Testis (tissue), 2 donors: ENCODE measurements around the gene SAP30BP.

Source experiments
- POLR2A ChIP-seq: fragments of 450-650 bp; IDR thresholded peaks from one replicate; pipeline ENCODE4 v1.6.1; 2017; ENCODE audit warnings: antibody characterized with exemption, mild to moderate bottlenecking, moderate library complexity
- TF ChIP-seq, protein P1 (sequence below), 3 experiments: fragments of 450-650 bp in 2 of 3; fragments of 200-600 bp in 1 of 3; sonication (generic) in 1 of 3; IDR thresholded peaks; one replicate each; pipeline ENCODE4 v1.5.1; 2016 to 2019; ENCODE audit warnings: antibody characterized with exemption in 3 of 3, mild to moderate bottlenecking in 2 of 3, moderate library complexity in 1 of 3

GRCh38 chr17:75684924-75685323 is 17.8 kb downstream of the SAP30BP start:
- no peak for TF ChIP-seq POLR2A
- TF ChIP-seq, protein P1, sequence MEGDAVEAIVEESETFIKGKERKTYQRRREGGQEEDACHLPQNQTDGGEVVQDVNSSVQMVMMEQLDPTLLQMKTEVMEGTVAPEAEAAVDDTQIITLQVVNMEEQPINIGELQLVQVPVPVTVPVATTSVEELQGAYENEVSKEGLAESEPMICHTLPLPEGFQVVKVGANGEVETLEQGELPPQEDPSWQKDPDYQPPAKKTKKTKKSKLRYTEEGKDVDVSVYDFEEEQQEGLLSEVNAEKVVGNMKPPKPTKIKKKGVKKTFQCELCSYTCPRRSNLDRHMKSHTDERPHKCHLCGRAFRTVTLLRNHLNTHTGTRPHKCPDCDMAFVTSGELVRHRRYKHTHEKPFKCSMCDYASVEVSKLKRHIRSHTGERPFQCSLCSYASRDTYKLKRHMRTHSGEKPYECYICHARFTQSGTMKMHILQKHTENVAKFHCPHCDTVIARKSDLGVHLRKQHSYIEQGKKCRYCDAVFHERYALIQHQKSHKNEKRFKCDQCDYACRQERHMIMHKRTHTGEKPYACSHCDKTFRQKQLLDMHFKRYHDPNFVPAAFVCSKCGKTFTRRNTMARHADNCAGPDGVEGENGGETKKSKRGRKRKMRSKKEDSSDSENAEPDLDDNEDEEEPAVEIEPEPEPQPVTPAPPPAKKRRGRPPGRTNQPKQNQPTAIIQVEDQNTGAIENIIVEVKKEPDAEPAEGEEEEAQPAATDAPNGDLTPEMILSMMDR (IDR thresholded peaks at IDR 0.05) = no peak
